Activated naive CD8-positive, alpha-beta T cell (primary cell): ENCODE results near the gene TEKT1.
"Not testable (repeated sequence)": the region's sequence is repeated elsewhere in the genome, so short reads cannot be mapped to it uniquely, and the experiment has no call there.

Experiments used
- H3K27ac Mint-ChIP-seq: one replicate; pipeline ENCODE4 v1.8.0; 2021; ENCODE audit warnings: mixed read lengths
- H3K27me3 Mint-ChIP-seq: one replicate; pipeline ENCODE4 v1.8.0; 2021; ENCODE audit warnings: mixed read lengths
- H3K36me3 Mint-ChIP-seq: one replicate; pipeline ENCODE4 v1.8.0; 2021; ENCODE audit warnings: mixed read lengths
- H3K4me1 Mint-ChIP-seq: one replicate; pipeline ENCODE4 v1.8.0; 2021; ENCODE audit warnings: low read depth, mixed read lengths
- H3K4me3 Mint-ChIP-seq: one replicate; pipeline ENCODE4 v1.8.0; 2021; ENCODE audit warnings: mild to moderate bottlenecking, mixed read lengths
- H3K9me3 Mint-ChIP-seq: one replicate; pipeline ENCODE4 v1.8.0; 2021; ENCODE audit warnings: low read depth, mixed read lengths

TEKT1 gene

DNA sequence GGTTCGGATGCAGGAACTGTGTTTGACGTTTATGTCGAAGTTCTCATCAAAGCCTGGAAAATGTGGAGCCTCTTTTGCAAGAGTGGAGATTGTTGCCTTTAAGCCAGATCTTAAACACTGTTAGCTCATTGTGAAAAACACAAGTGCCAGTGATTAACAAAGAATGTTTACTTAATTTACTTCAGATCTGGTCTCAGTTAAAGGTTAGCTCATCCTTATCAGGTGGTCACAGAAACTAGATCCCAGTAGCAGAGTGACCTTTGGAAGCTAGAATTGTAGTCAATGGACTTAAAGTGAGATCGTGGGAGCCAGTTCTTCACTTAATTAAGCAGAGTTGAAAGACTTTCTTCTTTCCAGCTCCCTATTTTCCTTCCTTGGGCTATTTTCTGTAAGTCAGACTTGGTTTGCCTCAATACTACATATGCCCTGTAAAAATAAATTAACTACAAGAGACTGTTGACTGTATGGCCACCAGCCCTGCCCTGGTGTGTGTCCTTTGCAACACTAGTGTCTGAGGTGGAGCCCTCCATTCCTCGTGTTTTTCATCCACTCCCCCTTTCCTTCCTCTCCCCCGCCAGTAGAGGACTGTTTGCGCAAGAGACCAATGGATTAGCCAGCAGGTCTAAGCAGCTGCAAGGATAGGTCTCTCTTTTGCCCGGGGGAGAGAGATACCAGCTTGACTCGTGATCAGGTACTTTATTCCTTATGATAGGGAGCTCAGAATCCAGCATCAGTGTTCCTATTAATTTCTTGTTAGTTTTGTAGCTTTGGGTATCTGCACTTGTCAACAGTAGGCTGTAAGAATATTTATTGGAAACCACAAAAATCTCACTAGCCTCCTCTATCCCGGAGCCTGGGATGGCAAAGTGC, 35.3 kb downstream of the TEKT1 start:
- Mint-ChIP-seq H3K4me1 (peaks cover 5% of the 10 kb centered on the region), H3K36me3 (no peaks in the 10 kb centered on the region), H3K4me3 (no peak overlapping the region), H3K9me3 (no peaks in the 10 kb centered on the region), H3K27ac (no peak overlapping the region), H3K27me3 (peaks cover 8% of the 10 kb centered on the region)

DNA sequence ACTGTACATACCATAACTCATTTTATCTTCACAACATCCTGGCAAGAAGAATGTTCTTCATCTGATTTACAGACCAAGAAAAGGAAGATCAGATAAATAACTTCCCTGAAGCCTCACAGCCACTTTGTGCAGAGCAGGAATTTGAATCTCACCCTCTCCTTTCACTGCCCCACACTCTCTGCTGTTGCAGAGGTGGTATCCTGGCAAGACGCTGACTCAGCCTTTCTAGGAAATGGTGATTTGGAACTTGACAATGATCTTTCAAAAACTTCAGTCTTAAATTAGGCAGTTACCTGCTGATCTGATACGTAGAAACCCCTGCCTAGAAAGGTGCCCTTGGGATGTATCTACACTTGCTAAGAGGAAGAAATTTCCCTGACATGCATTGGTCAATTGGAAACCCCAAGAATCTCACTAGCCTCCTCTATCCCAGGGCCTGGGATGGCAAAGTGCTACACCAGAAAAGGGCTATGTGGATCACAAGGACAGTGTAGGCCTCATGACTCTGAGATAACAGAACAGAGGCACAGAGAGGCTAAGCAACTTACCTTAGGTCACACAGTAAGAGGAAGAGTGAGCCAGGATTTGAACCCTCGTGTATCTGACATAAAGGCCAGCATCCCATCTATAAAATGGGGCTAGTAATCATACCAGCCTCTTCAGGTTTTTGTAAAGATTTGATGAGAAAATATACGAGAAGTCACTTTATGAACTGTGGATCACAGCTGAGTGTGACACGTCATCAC, 37.6 kb downstream of the TEKT1 start:
- H3K36me3 Mint-ChIP-seq = no peaks in the 10 kb centered on the region
- peaks cover 19% of the 10 kb centered on the region for H3K27me3 Mint-ChIP-seq
- no peak overlapping the region for H3K27ac Mint-ChIP-seq
- no peaks in the 10 kb centered on the region for H3K9me3 Mint-ChIP-seq
- H3K4me3 Mint-ChIP-seq = no peak overlapping the region
- peaks cover 5% of the 10 kb centered on the region for H3K4me1 Mint-ChIP-seq

DNA sequence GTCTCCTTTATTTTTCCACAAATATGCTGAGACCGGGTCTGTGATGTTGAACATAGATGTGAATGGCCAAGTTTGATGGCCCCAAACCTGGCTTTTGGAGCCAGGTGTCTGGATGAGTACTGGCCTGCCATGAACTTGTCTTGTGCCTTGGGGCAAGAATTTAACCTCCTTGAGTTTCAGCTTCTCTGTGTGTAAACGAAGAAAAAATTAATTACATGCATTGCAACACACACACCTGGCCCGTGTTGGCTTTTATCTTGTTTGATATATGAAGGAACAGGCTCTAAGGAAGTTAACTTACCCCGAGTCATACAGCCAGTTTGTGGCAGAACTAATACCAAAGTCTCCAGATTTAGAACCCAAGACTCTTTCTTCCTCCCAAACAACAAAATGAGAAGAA, 42.4 kb downstream of the TEKT1 start:
- Mint-ChIP-seq H3K27ac (no peak overlapping the region), H3K4me1 (peaks cover 8% of the 10 kb centered on the region), H3K36me3 (no peaks in the 10 kb centered on the region), H3K4me3 (no peak overlapping the region), H3K9me3 (peaks cover 6% of the 10 kb centered on the region), H3K27me3 (peaks cover 43% of the 10 kb centered on the region)

DNA sequence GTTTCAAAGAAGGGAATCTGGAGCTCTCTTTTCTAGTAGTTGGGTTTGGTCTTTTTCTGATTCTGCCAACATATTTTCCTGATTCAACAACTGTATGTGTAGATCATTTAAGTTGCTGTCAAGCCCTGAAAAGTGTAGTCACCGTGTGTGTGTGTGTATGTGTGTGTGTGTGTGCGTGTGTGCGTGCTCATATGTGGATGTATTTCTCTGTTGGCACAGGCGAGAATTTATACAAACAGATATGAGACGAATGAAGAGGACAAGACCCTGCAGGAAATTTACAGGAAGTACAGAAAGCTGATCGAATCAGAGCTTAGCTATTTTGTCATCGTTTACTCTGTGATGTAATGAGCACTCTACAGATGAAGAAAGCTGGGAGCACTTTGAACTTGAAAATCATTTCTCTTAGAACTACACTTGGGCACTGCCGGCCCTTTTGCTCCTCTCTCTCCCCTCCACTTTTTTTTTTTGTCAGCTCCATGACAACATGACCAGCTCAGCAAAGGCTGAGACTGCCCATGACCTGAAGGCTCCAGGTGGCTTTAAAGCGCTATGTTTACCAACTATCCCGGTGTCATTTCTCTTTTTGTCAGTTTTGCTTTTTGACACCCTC, 44.3 kb downstream of the TEKT1 start:
- peaks cover 3% of the 10 kb centered on the region for H3K4me1 Mint-ChIP-seq
- H3K27me3 Mint-ChIP-seq = peaks cover 53% of the 10 kb centered on the region
- no peak overlapping the region for H3K27ac Mint-ChIP-seq
- H3K4me3 Mint-ChIP-seq = no peak overlapping the region
- H3K9me3 Mint-ChIP-seq = peaks cover 21% of the 10 kb centered on the region
- H3K36me3 Mint-ChIP-seq = peaks cover 7% of the 10 kb centered on the region

DNA sequence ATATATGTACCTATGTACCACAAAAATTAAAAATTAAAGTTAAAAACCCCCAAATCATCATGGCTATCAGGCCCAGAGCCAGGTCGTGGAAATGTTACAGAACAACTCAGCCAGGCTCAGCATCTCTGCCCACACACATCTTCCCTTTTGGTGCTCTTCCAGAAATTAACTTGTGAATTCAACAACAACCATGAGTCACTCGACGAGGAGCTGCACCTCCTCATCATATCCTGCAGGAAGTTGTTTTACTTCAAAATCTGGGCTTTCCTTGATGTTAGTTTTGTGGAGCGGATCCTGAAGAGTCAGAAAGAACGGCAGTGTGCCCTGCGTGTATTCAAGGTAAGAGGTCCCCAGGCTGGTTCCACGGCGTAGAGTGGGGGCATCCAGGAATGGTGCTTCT, 44.9 kb downstream of the TEKT1 start:
- peaks cover 3% of the 10 kb centered on the region for H3K4me1 Mint-ChIP-seq
- peaks cover 57% of the 10 kb centered on the region for H3K27me3 Mint-ChIP-seq
- H3K4me3 Mint-ChIP-seq = no peak overlapping the region
- H3K27ac Mint-ChIP-seq = no peak overlapping the region
- peaks cover 11% of the 10 kb centered on the region for H3K36me3 Mint-ChIP-seq
- H3K9me3 Mint-ChIP-seq = peaks cover 27% of the 10 kb centered on the region

DNA sequence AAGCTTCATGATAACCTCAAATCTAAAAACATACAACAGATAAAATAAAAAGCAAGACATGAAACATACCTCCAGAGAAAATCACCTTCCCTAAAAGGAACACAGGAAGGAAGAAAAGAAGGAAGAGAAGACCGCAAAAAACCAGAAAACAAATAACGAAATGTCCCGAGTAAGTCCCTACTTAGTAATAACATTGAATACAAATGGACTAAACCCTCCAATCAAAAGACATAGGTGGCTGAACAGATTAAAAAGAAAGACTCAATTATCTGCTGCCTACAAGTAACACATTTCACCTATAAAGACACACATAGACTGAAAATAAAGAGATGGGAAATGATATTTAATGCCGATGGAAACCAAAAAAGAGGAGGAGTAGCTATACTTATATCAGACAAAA, 49.3 kb downstream of the TEKT1 start:
- Mint-ChIP-seq H3K4me1 (peaks cover 3% of the 10 kb centered on the region), H3K4me3 (no peak overlapping the region), H3K9me3 (peaks cover 27% of the 10 kb centered on the region), H3K27me3 (peaks cover 59% of the 10 kb centered on the region), H3K36me3 (peaks cover 12% of the 10 kb centered on the region), H3K27ac (no peak overlapping the region)

DNA sequence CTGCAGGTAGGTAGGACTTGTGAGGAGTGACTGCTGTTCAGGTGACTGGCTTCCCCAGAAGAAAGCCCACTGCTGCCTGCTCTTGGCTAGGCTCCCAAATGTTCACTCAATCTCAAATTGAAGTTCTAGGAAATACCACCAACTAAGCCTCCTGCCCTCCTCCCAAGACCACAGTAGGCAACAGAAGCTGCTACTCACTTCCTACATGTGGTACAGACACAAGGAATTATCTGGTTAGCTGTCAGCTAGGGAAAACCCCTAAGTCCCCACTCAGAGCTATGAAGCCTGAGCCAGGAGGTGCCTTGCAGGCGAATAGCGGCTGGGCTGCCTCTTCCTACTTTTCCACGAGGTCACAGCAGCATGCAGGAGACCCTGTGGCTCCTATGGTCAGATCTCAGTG, 50.6 kb downstream of the TEKT1 start:
- H3K36me3 Mint-ChIP-seq = peaks cover 14% of the 10 kb centered on the region
- peaks cover 5% of the 10 kb centered on the region for H3K4me1 Mint-ChIP-seq
- H3K27me3 Mint-ChIP-seq = peaks cover 55% of the 10 kb centered on the region
- peaks cover 27% of the 10 kb centered on the region for H3K9me3 Mint-ChIP-seq
- H3K27ac Mint-ChIP-seq = no peak overlapping the region
- no peak overlapping the region for H3K4me3 Mint-ChIP-seq

DNA sequence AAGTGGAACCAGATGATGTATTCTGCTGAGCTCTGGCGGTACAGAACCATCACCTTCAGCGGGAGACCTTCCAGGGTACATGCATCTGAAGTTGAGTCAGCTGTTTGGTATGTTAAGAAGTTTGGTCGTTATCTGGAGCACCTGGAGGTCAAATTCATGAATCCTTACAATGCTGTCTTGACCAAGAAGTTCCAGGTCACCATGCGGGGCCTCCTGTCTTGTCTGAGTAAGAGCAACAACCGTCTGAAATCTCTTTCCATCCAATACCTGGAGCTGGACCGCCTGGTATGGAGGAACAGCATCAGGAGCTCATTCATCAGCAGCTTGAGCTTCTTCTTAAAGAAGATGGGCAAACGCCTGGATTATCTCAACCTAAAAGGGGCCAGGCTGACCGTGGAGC, 51.5 kb downstream of the TEKT1 start:
- peaks cover 2% of the 10 kb centered on the region for H3K4me1 Mint-ChIP-seq
- no peak overlapping the region for H3K27ac Mint-ChIP-seq
- peaks cover 52% of the 10 kb centered on the region for H3K27me3 Mint-ChIP-seq
- H3K9me3 Mint-ChIP-seq = peaks cover 22% of the 10 kb centered on the region
- peaks cover 15% of the 10 kb centered on the region for H3K36me3 Mint-ChIP-seq
- no peak overlapping the region for H3K4me3 Mint-ChIP-seq

DNA sequence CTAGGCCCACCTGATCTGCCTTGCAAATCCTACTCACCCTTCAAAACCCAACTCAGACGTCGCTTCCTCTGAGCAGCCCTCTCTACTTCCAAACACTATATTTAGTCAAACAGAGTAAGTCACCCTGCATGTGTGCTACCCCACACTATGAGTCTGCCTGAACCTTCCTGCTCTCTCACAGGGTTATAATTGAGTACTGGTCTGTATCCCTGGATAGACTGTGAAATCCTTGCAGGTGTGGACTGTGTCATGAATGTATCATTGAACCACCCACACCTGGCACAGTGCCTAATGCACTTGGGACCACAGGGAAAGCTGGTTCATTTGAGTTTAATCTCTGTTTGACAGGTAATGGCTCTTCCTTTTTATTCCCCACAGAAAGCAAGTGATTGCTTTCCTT, 52.1 kb downstream of the TEKT1 start:
- Mint-ChIP-seq H3K4me1 (peaks cover 3% of the 10 kb centered on the region), H3K27ac (no peak overlapping the region), H3K9me3 (peaks cover 21% of the 10 kb centered on the region)

DNA sequence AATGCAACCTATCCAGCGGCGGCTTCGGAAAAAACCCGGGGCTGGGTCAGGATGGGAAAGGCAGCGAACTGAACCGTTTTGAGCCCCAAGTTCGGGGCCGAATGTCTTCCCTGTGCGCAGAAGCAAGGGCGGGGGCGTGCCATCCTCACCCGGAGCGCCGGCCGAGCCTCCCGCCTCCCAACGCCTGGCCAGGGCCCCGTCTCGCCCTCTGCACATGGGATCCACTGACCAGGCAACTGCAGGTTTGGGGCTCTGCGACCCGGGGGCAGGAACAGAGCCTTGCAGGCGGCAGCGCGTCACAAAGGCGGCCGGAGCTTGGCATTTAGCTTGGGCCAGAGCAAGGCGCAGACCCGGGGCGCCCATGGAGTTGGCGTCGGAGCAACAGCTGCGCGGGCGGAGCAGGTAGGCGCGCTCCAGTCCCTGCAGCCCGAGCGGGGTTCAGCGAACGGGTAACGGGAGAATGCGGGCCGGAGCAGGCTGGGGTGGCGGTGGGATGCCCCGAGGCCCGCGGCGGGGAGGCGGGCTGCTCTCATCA, 55.6 kb downstream of the TEKT1 start, which contains the start of gene FBXO39:
TSS of gene FBXO39 (plus strand) at position 345 of the 535 bp plus-strand sequence. CDS start 3,654 bp downstream, outside the sequence.
- Mint-ChIP-seq H3K27me3 (peaks cover 30% of the 10 kb centered on the region), H3K4me3 (peak within 1 kb of the TSS; percentile 36), H3K9me3 (peaks cover 8% of the 10 kb centered on the region), H3K36me3 (peaks cover 37% of the 10 kb centered on the region), H3K4me1 (peaks cover 3% of the 10 kb centered on the region), H3K27ac (no peak within 1 kb of the TSS)

More for the DNA sequence above, 52.1 kb downstream of the TEKT1 start:
- Mint-ChIP-seq H3K4me3 (no peak overlapping the region), H3K27me3 (peaks cover 51% of the 10 kb centered on the region), H3K36me3 (peaks cover 20% of the 10 kb centered on the region)

DNA sequence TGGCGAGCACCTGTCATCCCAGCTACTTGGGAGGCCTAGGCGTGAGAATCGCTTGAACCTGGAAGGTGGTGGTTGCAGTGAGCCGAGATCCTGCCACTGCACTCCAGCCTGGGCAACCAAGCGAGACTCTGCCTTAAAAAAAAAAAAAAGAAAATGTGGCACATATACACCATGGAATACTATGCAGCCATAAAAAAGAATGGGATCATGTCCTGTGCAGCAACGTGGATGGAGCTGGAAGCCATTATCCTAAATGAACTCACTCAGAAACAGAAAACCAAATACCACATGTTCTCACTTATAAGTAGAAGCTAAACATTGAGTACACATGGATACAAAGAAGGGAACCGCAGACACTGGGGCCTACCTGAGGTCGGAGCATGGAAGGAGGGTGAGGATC, 56.6 kb downstream of the TEKT1 start:
- H3K9me3 Mint-ChIP-seq, H3K27ac Mint-ChIP-seq, H3K4me3 Mint-ChIP-seq, H3K4me1 Mint-ChIP-seq: not testable (repeated sequence)
- H3K36me3 Mint-ChIP-seq = peaks cover 45% of the 10 kb centered on the region
- H3K27me3 Mint-ChIP-seq = peaks cover 28% of the 10 kb centered on the region

DNA sequence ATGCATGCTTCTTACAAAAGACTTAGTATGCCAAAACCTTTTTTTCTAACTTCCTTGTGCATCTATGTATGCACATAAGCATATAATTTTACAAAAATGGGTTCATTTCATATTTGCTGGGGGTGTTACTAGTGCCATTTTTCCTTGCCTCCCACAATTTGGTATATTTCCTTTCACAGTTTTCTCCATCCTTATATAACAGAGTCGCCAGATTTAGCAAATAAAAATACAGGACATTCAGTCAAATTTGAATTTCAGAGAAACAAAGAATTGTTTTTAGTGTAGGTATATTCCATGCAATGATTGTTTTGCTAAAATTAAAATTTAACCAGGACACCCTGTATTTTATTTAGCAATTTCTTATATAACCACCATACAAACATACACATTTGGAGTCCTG, 59.5 kb downstream of the TEKT1 start:
- peaks cover 9% of the 10 kb centered on the region for H3K27me3 Mint-ChIP-seq
- H3K27ac Mint-ChIP-seq = no peak overlapping the region
- peaks cover 3% of the 10 kb centered on the region for H3K4me1 Mint-ChIP-seq
- H3K9me3 Mint-ChIP-seq = peaks cover 17% of the 10 kb centered on the region
- H3K4me3 Mint-ChIP-seq = no peak overlapping the region
- H3K36me3 Mint-ChIP-seq = peaks cover 70% of the 10 kb centered on the region

DNA sequence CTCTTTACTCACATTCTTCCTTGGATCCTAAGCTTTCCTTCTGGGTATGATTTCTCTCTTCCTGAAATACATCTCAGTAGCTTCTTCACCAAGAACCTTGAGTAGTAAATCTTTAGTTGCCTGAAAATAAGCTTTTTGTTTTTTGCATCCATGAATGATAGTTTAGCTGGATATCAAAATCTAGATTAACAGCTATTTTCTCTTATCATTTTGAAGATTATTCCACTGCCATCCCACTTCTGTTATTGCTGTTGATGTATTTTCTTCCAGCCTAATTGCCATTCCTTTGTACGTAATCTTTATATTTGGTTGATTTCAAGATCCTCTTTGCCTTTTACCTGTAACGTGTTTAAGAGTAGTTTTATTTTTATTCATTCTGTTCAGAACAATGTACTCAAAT, 63.1 kb downstream of the TEKT1 start:
- peaks cover 79% of the 10 kb centered on the region for H3K36me3 Mint-ChIP-seq
- H3K27me3 Mint-ChIP-seq = no peaks in the 10 kb centered on the region
- peaks cover 27% of the 10 kb centered on the region for H3K9me3 Mint-ChIP-seq
- peaks cover 2% of the 10 kb centered on the region for H3K4me1 Mint-ChIP-seq
- no peak overlapping the region for H3K4me3 Mint-ChIP-seq
- H3K27ac Mint-ChIP-seq = no peak overlapping the region

DNA sequence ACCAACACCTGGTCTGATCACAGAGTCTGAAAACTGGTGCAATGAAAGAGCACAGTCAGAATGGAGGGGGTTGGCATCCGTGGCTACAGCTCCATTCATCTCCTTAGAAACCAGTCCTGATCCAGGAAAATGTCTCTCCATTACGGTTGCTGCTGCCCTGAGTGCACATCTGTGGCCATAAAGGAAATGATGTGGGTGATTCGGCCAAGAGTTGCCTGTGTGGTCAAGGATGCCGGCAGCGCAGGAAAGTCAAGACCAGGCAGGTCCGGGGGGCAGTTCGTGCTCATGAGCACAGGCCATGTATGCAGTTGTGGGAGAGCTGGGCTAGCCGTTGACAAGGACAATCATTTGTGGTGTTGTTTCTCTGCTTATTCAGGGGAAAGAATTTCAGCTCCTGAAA, 69.8 kb downstream of the TEKT1 start:
- no peaks in the 10 kb centered on the region for H3K27me3 Mint-ChIP-seq
- peaks cover 22% of the 10 kb centered on the region for H3K4me1 Mint-ChIP-seq
- no peak overlapping the region for H3K27ac Mint-ChIP-seq
- peaks cover 53% of the 10 kb centered on the region for H3K36me3 Mint-ChIP-seq
- H3K9me3 Mint-ChIP-seq = peaks cover 14% of the 10 kb centered on the region
- H3K4me3 Mint-ChIP-seq = no peak overlapping the region

DNA sequence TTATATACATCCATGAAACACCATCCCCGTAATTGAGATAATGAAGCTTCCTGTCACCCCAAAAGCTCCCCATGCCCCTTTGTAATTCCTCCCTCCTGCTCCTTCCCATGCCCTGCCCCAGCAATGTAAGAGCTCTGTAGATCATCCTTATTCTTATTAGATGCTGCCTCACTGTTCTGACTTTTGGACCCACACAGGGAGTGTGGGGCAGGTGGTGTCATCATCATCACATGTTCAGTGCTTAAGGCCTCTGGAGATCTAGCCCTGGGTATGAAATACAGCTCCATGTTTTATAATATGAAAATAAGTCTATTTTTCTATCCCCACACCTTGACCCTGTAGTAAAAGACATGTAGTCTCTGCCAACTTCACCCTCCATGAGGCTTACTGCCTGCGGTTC, 73.8 kb downstream of the TEKT1 start:
- Mint-ChIP-seq H3K27me3 (no peaks in the 10 kb centered on the region), H3K36me3 (peaks cover 23% of the 10 kb centered on the region), H3K4me1 (peaks cover 56% of the 10 kb centered on the region), H3K4me3 (peak overlapping the region; percentile 85), H3K27ac (peak overlapping the region; percentile 34), H3K9me3 (no peaks in the 10 kb centered on the region)
